SU-DHL-6 (cell line): Measurements from ENCODE around the gene EVC.

Source experiments
- H2AFZ ChIP-seq: fragments of 200-600 bp; sonication (generic); 2 replicates; pipeline ENCODE4 v1.6.1; 2014; ENCODE audit warnings: low read depth, mild to moderate bottlenecking, moderate library complexity, mixed read lengths, antibody characterized with exemption, low read length; ENCODE audit not compliant: severe bottlenecking
- H3F3A ChIP-seq: fragments of 200-600 bp; shearing (Covaris generic); 2 replicates; pipeline ENCODE4 v1.6.0; 2016; ENCODE audit warnings: antibody characterized with exemption, mild to moderate bottlenecking; ENCODE audit not compliant: insufficient read depth
- H3K27ac ChIP-seq: fragments of 200-600 bp; sonication (generic); 2 replicates; pipeline ENCODE4 v1.5.1; 2016; ENCODE audit warnings: low read depth, mild to moderate bottlenecking, low read length, moderate library complexity, mixed read lengths
- H3K27me3 ChIP-seq: fragments of 200-600 bp; sonication (generic), shearing (Covaris generic); 2 replicates; pipeline ENCODE4 v1.6.0; 2014; ENCODE audit warnings: mild to moderate bottlenecking, low read length
- H3K36me3 ChIP-seq: fragments of 200-600 bp; sonication (generic); 2 replicates; pipeline ENCODE4 v1.6.1; 2014; ENCODE audit warnings: mild to moderate bottlenecking, low read length, mixed read lengths
- H3K4me2 ChIP-seq: fragments of 300-600, 200-600 bp; shearing (Covaris generic), sonication (generic); 2 replicates; pipeline ENCODE4 v1.6.0; 2014; ENCODE audit warnings: low read length, low read depth, mild to moderate bottlenecking; ENCODE audit not compliant: poor library complexity, severe bottlenecking
- H3K4me3 ChIP-seq: fragments of 200-600 bp; sonication (generic); 2 replicates; pipeline ENCODE4 v1.5.1; 2014; ENCODE audit warnings: antibody characterized with exemption, low read length, mild to moderate bottlenecking, mixed read lengths; ENCODE audit not compliant: insufficient read depth, poor library complexity, severe bottlenecking
- H3K79me2 ChIP-seq: fragments of 200-600 bp; sonication (generic); 2 replicates; pipeline ENCODE4 v1.6.1; 2014; ENCODE audit warnings: mild to moderate bottlenecking, low read length, moderate library complexity; ENCODE audit not compliant: insufficient read depth
- H3K9ac ChIP-seq: fragments of 200-600 bp; sonication (generic); 2 replicates; pipeline ENCODE4 v1.7.0; 2014; ENCODE audit warnings: mild to moderate bottlenecking, low read length
- H3K9me2 ChIP-seq: fragments of 200-600 bp; sonication (generic); replicated peaks from 2 replicates; pipeline ENCODE4 v1.6.1; 2014; ENCODE audit warnings: low read length; ENCODE audit not compliant: insufficient read depth
- H3K9me3 ChIP-seq: fragments of 200-600 bp; sonication (generic); 2 replicates; pipeline ENCODE4 v1.6.1; 2014; ENCODE audit warnings: low read length, mixed read lengths; ENCODE audit not compliant: insufficient read depth
- H4K20me1 ChIP-seq: fragments of 200-600 bp; sonication (generic); 2 replicates; pipeline ENCODE4 v1.6.1; 2014; ENCODE audit warnings: low read depth, mild to moderate bottlenecking, antibody characterized with exemption, low read length, moderate library complexity, mixed read lengths
- CTCF ChIP-seq: fragments of 200-600 bp; sonication (generic); IDR thresholded peaks from one replicate; pipeline ENCODE4 v1.5.1; 2017; ENCODE audit warnings: antibody characterized with exemption, mild to moderate bottlenecking, low read length, moderate library complexity; ENCODE audit not compliant: insufficient read depth, poor library complexity, severe bottlenecking
- EZH2phosphoT487 ChIP-seq: fragments of 200-600 bp; sonication (generic), shearing (Covaris generic); conservative IDR thresholded peaks from 2 replicates; pipeline ENCODE4 v1.6.1; 2018; ENCODE audit warnings: mild to moderate bottlenecking, antibody characterized with exemption, low read length, moderate library complexity, mixed read lengths

The EVC gene

GRCh38 chr4:5770051-5770450 is 59.0 kb downstream of the EVC start:
- no peaks in the 10 kb centered on the region for H4K20me1 ChIP-seq
- no peaks in the 10 kb centered on the region for H3K9me2 ChIP-seq
- no peak overlapping the region for H3K9ac ChIP-seq
- no peak overlapping the region for H2AFZ ChIP-seq
- H3K9me3 ChIP-seq, result no peaks in the 10 kb centered on the region
- H3K79me2 ChIP-seq, result no peaks in the 10 kb centered on the region
- TF ChIP-seq CTCF (no peak), EZH2phosphoT487 (no peak)
- H3K27me3 ChIP-seq, result no peaks in the 10 kb centered on the region
- no peak overlapping the region for H3K4me3 ChIP-seq
- no peak overlapping the region for H3K4me2 ChIP-seq
- no peaks in the 10 kb centered on the region for H3F3A ChIP-seq
- no peak overlapping the region for H3K27ac ChIP-seq
- H3K36me3 ChIP-seq, result no peaks in the 10 kb centered on the region

GRCh38 chr4:5772528-5773270 is 61.7 kb downstream of the EVC start:
- Histone ChIP-seq H3F3A (no peaks in the 10 kb centered on the region), H4K20me1 (no peaks in the 10 kb centered on the region), H3K4me2 (no peak overlapping the region), H3K9me2 (no peaks in the 10 kb centered on the region), H3K4me3 (no peak overlapping the region), H3K9me3 (0 out of 2 replicates have a peak, but pooled peaks cover 7% of the 10 kb centered on the region), H2AFZ (no peak overlapping the region), H3K27me3 (no peaks in the 10 kb centered on the region), H3K9ac (no peak overlapping the region), H3K27ac (no peak overlapping the region), H3K79me2 (no peaks in the 10 kb centered on the region), H3K36me3 (no peaks in the 10 kb centered on the region)
- TF ChIP-seq EZH2phosphoT487 (no peak), CTCF (no peak)

GRCh38 chr4:5773271-5773555 is 62.2 kb downstream of the EVC start:
- H3K27me3 ChIP-seq, result no peaks in the 10 kb centered on the region
- H3K4me3 ChIP-seq, result no peak overlapping the region
- 0 out of 2 replicates have a peak, but pooled peaks cover 7% of the 10 kb centered on the region for H3K9me3 ChIP-seq
- no peak overlapping the region for H3K9ac ChIP-seq
- TF ChIP-seq CTCF (no peak), EZH2phosphoT487 (no peak)
- no peaks in the 10 kb centered on the region for H3K79me2 ChIP-seq
- H2AFZ ChIP-seq, result no peak overlapping the region
- H3K36me3 ChIP-seq, result no peaks in the 10 kb centered on the region
- no peaks in the 10 kb centered on the region for H3K9me2 ChIP-seq
- no peak overlapping the region for H3K4me2 ChIP-seq
- H4K20me1 ChIP-seq, result no peaks in the 10 kb centered on the region
- no peaks in the 10 kb centered on the region for H3F3A ChIP-seq
- H3K27ac ChIP-seq, result no peak overlapping the region
